Measurements from ENCODE around the gene ZNF853.

- no peak for TF ChIP-seq CTCF (IDR thresholded peaks at IDR 0.05; ENCODE audit: extremely low read depth in 1 of 2, insufficient read depth in 1 of 2, low read depth in 1 of 2, low read length in 2 of 2)
- TF ChIP-seq EZH2 (IDR thresholded peaks at IDR 0.05; ENCODE audit: borderline replicate concordance, low read depth, low read length, severe bottlenecking) = no peak
These were observed 34.7 kb downstream of the ZNF853 start for GRCh38 chr7:6650086-6650485.
